ENCODE measurements around the gene AMOTL2. TPM values are rescaled to one million over a fixed set of nuclear protein-coding genes. Genes with fewer than 3 reads are reported as not detected.

The AMOTL2 gene
- total and polyA plus RNA-seq, 4 donors = 4.2 to 16.7 (median 9.4) TPM

- no peak overlapping the region for H3K9ac ChIP-seq (ENCODE audit: low read depth in 1 of 2, low read length in 2 of 2)
- 94% methylated on average over 13 of the region's 13 CpGs for WGBS
- no peak for DNase-seq (ENCODE audit: low spot score)
- no peak overlapping the region for H3K27ac ChIP-seq (ENCODE audit: low read depth in 1 of 2, low read length in 2 of 2)
- H3K36me3 ChIP-seq (ENCODE audit: control insufficient read depth in 4 of 4, insufficient read depth in 3 of 4, low read depth in 1 of 4, low read length in 3 of 4) = peaks cover 12 to 57% (median 36%) of the 10 kb centered on the region in 4 donors
- no peaks in the 10 kb centered on the region for H3K27me3 ChIP-seq (ENCODE audit: control insufficient read depth in 4 of 4, insufficient read depth in 4 of 4, low read length in 3 of 4)
- peaks cover 11 to 57% (median 42%) of the 10 kb centered on the region in 4 donors for H3K4me1 ChIP-seq (ENCODE audit: control insufficient read depth in 4 of 4, insufficient read depth in 4 of 4, low read length in 3 of 4)
- TF ChIP-seq MAX (IDR thresholded peaks at IDR 0.05) (no peak), YY1 (IDR thresholded peaks at IDR 0.05) (no peak), HNF4G (IDR thresholded peaks at IDR 0.05) (no peak), GABPA (IDR thresholded peaks at IDR 0.05 in 1 of 2, conservative IDR thresholded peaks at IDR 0.05 in 1 of 2) (no peak), TAF1 (conservative IDR thresholded peaks at IDR 0.05) (no peak), ATF3 (IDR thresholded peaks at IDR 0.05) (no peak), REST (IDR thresholded peaks at IDR 0.05) (no peak), FOXA2 (IDR thresholded peaks at IDR 0.05) (no peak), JUND (IDR thresholded peaks at IDR 0.05) (no peak), NR2F2 (IDR thresholded peaks at IDR 0.05) (no peak), CTCF (IDR thresholded peaks at IDR 0.05; ENCODE audit: low read depth, low read length, missing input control) (no peak), FOXA1 (IDR thresholded peaks at IDR 0.05) (no peak), EGR1 (IDR thresholded peaks at IDR 0.05; ENCODE audit: low read depth in 2 of 2) (no peak), ZBTB33 (IDR thresholded peaks at IDR 0.05) (no peak), HNF4A (conservative IDR thresholded peaks at IDR 0.05) (no peak), SP1 (IDR thresholded peaks at IDR 0.05) (no peak), RXRA (IDR thresholded peaks at IDR 0.05) (no peak), RAD21 (IDR thresholded peaks at IDR 0.05) (no peak)
- H3K9me3 ChIP-seq (ENCODE audit: control insufficient read depth in 4 of 4, low read length in 3 of 4) = no peaks in the 10 kb centered on the region
- H3K4me3 ChIP-seq (ENCODE audit: low read depth in 1 of 3, low read length in 3 of 3) = no peak overlapping the region
Measured at GRCh38 chr3:134366221-134366927, 7.9 kb downstream of the AMOTL2 start.
